ENCODE results near the gene TMEM132C. TPM values are rescaled to one million over a fixed set of nuclear protein-coding genes. Genes with fewer than 3 reads are reported as not detected.

Gene TMEM132C
- total and polyA plus RNA-seq, 2 of the 13 experiments (the other 11 are each of a cell fraction or from before 2014, with no cell fraction given): not detected

- TF ChIP-seq ATF7 (IDR thresholded peaks at IDR 0.05) (peak; percentile 85), ATF7 (CRISPR knock-in tag; IDR thresholded peaks at IDR 0.05) (no peak), ATF3 (CRISPR knock-in tag; IDR thresholded peaks at IDR 0.05) (no peak), ZNF276 (CRISPR knock-in tag; IDR thresholded peaks at IDR 0.05; ENCODE audit: low read depth) (no peak), CREB3 (CRISPR knock-in tag; IDR thresholded peaks at IDR 0.05) (no peak)
These were observed 328.6 kb downstream of the TMEM132C start (continued) for GRCh38 chr12:128595609-128596008.

- WGBS (ENCODE audit: low lambda C conversion rate): 3% methylated on average over 6 of the region's 6 CpGs
- Histone ChIP-seq H3K4me1 (ENCODE audit: insufficient read depth, low read length) (no peaks in the 10 kb centered on the region), H3K36me3 (replicated peaks in 1 of 2; ENCODE audit: control insufficient read depth in 1 of 2, insufficient read depth in 2 of 2, low read length in 2 of 2) (no peaks in the 10 kb centered on the region), H2AFZ (ENCODE audit: low read length) (no peak overlapping the region), H3K4me3 (replicated peaks in 1 of 3; ENCODE audit: insufficient read depth in 1 of 3, low read depth in 2 of 3, low read length in 3 of 3) (no peak overlapping the region), H3K9me3 (ENCODE audit: low read length) (no peaks in the 10 kb centered on the region), H3K9ac (ENCODE audit: insufficient read depth, low read depth, low read length) (no peak overlapping the region), H3K27ac (ENCODE audit: extremely low read length, insufficient read depth, low read length) (no peak overlapping the region), H3K4me2 (ENCODE audit: low read depth, low read length) (no peak overlapping the region), H3K79me2 (ENCODE audit: insufficient read depth, low read length) (no peaks in the 10 kb centered on the region), H4K20me1 (ENCODE audit: insufficient read depth, low read length) (no peaks in the 10 kb centered on the region), H3K27me3 (ENCODE audit: control insufficient read depth in 1 of 2, insufficient read depth in 2 of 2, low read length in 2 of 2) (no peaks in the 10 kb centered on the region; a peak in 1 of 5 replicates)
- intact Hi-C loops (cut with micrococcal nuclease; ENCODE audit: unreplicated experiment) (no loop called here), in situ Hi-C loops (cut with HindIII; ENCODE audit: extremely low pct_ligation_motif_present, low pct_unique_long_range_greater_than_20kb) (no loop called here)
- POLR2A ChIA-PET: no interaction called here
- CTCF ChIA-PET (ENCODE audit: low intra/inter-chr PET ratio, low total read pairs): no interaction called here
- FAIRE-seq: no peak
- DNase-seq (ENCODE audit: low spot score): no peak
- BruUV-seq (replicated peaks): no TSS peak
- ATAC-seq: no peak
- TF ChIP-seq ZNF878 (CRISPR knock-in tag; IDR thresholded peaks at IDR 0.05) (no peak), ZNF235 (CRISPR knock-in tag; IDR thresholded peaks at IDR 0.05; ENCODE audit: borderline replicate concordance) (no peak), RFXANK (CRISPR knock-in tag; IDR thresholded peaks at IDR 0.05) (no peak), ARID3A (IDR thresholded peaks at IDR 0.05; ENCODE audit: low read depth, low read length) (no peak), ZFP36L1 (CRISPR knock-in tag; IDR thresholded peaks at IDR 0.05) (no peak), ZFAT (CRISPR knock-in tag; conservative IDR thresholded peaks at IDR 0.05) (no peak), NR2F1 (CRISPR knock-in tag; IDR thresholded peaks at IDR 0.05) (no peak), TCF7 (IDR thresholded peaks at IDR 0.05; ENCODE audit: low read depth) (no peak), STAG1 (CRISPR knock-in tag; IDR thresholded peaks at IDR 0.05) (no peak), RBFOX2 (IDR thresholded peaks at IDR 0.05; ENCODE audit: low read depth, low read length) (no peak), CBX2 (IDR thresholded peaks at IDR 0.05; ENCODE audit: low read depth, low read length) (no peak), CBX2 (CRISPR knock-in tag; IDR thresholded peaks at IDR 0.05; ENCODE audit: low read depth) (no peak)
These were observed 333.9 kb downstream of the TMEM132C start for GRCh38 chr12:128600886-128601285.
